Stimulated activated CD4-positive, alpha-beta T cell treated with anti-CD3 and anti-CD28 coated beads, Interleukin-15, amount 100 ng/mL, for 1 hour (primary cell): ENCODE results near the gene INSM1.

Source experiments
- DNase-seq, 2 donors: peaks; one replicate each; pipeline ENCODE4 v3.0.0-alpha.2; 2020; ENCODE audit warnings: low read depth in 1 of 2, low spot score in 1 of 2

Gene INSM1

DNA sequence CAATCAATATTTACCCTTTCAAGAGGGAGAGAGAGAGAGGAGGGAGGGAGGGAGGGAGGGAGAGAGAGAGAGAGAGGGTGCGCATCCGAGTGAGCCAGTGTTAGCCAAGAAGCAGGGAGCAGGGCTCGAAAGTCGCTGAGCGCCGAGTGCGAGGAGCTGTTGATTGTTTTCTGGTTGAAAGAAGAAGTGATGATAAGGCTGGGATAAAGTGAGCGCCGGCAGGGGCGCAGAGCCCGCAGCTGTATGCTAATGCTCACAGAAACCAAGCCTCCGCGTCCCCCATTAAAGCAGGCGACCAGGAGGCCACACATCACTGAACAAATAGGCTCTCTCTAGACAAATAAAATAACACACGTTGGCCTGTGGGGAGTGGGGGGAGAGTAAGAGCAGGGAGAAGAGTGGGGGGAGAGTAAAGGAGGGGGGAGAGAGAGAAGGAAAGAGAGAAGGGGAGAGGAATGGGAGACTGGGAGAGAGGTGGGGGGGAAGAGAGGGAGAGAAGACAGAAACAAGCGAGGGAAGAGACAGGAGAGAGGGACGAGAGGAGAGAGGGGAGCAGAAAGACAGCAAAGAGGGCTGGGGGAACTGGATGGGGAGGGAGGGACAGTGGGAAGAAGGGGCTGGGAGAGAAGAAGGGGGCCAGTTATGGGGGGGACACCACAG, 5.0 kb upstream of the INSM1 start:
- no peak for DNase-seq

DNA sequence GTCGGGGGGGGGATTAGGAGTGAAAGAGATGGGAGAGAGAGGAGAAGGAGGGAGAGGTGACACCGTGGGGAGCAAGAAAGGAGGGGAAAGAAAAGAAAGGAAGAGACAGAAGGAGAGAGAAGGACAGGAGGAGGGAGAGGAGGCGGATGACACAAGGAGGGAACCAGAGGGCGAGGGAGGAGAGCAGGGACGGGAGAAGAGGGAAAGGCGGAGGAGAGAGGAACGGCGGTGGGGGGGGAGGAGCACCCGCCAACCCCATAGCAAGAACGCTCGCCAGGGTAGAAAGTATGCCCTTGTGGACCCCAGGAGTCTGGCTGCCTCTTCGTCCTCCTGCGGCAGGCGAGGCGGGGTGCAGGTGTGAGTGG, 4.5 kb upstream of the INSM1 start:
- no peak for DNase-seq

DNA sequence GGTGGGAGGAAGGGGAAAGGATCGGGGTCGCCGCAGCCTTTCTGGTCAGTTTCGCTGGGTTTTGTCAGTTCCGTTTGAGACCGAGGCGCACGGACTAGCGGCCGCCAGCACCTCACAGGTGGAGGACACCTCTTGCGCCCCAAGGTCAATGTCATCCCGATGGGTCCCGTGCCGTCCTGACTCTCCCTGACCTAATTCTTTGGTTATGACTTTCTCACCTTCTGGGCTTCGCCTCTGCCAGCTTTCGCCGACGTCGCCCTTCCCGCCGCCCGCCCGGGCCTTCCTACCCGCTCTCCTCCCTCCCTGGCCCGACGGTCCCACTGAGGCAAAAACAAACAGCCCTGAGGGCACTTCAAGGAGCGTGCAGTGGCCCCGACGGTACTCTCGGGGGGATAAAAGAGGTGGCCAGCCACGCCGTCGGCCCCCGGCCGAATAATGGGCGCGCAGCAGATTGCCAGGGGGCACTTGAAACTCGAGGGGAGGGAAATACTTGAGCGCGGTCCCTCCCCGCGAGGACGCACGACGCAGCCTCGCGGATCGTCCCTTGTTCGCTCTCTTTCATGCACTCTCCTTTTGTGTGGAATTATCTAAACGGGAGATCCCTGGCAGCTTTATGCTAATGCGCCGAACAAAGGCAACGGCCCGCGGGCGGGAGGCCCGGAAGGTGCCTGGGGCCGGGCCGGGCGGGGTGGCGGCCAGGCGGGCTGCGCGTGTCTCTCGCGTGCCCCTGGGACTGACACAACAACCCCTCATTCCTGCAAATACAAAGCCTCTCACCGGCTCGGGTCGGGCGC, 3.9 kb upstream of the INSM1 start:
- DNase-seq: no peak

DNA sequence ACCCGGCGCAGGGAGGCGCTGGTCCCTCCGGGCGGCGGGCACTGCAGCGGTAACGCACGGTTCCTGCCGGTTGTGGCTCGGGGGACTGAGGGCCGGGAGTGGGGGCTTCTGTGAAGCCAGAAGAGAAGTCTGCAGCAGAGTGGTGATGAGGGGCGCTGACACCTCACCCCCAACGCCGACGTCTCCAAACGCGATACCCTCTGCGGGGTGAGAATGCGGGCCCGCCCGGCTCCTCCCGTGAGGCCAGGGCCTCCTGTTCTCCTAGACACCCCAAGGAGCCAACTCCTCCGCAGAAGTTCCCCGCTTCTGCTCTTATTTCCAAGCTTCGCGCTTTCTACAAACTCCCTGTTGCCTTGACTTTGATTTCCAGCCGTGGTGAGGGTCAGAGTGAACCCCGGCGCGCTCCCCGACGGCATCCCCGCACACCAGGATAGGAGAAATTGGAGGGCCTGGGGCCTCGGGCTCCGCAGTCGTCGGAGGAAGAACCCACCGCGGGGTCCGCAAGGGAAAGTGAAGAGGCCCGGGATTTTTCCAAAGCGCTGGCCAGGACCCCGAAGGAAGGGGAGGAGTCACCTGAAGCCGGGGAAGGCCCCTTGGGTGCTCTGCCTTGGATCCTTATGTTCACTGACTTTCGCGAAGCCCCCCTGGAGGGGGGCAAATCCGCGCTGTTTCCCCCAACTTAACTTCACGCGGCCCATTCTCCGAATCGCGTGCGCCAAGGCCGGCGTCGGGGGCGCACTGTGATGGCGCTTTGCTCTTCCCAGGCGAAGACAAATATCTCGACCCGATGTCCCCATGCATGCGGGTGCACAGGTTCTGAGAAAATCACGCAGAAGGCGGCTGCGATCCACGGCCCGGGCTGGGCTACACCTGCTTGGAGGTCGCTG, 3.1 kb upstream of the INSM1 start:
- no peak for DNase-seq

DNA sequence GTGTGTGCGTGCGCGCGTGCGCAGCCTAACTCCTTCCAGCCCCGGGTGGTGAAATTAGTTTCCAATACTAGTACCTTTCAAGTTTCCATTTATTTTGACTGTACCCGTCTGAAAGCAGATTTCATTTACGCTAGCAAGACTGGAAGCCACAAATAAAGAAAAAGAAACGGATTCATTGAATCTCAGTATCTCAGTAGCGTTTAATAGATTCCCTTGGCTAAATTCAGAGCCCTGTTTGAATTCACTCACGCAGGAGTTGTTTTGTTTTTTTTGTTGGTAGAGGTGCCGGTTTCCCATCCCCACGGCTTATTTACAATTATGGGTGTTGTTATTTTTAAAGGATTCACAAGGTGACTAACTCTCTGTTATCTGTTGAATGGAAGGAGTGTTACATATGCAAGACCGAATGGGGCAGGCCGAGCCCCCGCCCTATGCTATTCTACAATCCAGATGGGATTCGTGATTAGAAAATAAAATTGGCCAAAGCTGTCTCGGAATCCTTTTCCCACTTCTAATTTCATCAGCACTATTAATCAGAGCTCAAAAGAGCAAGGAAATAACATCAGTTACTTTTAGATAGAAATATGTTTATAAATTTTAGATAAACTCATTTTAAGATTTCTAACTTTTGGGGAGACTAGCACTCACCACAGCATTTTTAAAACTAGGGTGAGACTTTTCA, 2.3 kb upstream of the INSM1 start:
- no peak for DNase-seq

DNA sequence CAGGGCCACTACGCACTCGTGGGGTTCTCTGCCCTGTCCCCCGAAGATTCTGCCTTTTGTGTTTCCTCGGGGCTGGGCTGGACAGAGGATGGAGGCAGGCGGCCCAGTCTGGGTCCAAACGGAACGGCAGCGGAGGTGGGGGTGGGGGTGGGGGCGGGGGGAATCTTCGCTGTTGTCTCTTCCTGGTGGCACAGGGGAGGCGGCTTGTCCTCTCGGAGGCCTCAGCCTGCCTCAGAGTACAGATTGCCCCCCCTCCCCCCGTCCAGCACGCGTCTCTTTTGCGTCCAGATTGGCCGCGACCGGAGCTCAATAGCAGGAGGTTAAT, 1.4 kb upstream of the INSM1 start:
- no peak for DNase-seq

DNA sequence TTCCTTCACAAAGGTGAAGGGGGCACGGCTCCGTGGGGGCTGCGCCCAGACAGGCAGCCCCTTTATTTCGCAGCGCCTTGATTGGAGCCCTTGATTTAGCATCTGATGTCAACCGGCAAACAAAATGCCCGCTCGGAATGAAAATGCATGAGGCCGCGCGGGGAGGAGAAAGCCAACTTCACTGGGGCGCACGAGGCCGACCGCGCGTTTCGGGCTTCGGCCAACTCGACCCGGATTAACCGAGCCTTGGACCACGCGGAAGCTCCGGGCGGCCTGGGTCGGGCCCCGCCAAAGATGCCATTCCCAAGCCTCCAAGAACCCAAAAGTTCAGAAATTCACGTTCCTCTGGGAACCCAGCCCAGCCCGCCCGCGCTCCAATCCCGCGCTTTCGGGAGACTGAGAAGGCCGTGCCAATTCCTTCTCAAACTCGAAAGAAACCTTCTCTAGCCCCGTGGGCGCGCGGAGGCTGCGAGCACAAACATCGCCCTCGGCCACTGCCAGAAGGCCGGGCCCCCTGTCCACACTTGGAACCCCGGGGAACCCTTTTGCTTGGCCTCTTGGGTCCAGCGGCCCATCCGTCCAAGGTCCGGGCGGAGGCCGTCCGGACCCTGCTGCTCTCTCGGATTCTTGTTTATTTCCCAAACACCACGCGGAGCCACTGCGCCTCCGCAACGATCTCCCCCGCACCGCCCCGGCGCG, 879 bp upstream of the INSM1 start:
- no peak for DNase-seq

DNA sequence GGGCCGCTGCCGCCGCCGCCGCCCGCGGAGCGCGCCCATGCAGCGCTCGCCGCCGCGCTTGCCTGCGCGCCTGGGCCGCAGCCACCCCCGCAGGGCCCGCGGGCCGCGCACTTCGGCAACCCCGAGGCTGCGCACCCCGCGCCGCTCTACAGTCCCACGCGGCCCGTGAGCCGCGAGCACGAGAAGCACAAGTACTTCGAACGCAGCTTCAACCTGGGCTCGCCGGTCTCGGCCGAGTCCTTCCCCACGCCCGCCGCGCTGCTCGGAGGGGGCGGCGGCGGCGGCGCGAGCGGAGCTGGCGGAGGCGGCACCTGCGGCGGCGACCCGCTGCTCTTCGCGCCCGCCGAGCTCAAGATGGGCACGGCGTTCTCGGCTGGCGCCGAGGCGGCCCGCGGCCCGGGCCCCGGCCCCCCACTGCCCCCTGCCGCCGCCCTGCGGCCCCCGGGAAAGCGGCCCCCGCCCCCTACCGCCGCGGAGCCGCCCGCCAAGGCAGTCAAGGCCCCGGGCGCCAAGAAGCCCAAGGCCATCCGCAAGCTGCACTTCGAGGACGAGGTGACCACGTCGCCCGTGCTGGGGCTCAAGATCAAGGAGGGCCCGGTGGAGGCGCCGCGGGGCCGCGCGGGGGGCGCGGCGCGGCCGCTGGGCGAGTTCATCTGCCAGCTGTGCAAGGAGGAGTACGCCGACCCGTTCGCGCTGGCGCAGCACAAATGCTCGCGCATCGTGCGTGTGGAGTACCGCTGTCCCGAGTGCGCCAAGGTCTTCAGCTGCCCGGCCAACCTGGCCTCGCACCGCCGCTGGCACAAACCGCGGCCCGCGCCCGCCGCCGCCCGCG, 730 bp downstream of the INSM1 start:
- no peak for DNase-seq

DNA sequence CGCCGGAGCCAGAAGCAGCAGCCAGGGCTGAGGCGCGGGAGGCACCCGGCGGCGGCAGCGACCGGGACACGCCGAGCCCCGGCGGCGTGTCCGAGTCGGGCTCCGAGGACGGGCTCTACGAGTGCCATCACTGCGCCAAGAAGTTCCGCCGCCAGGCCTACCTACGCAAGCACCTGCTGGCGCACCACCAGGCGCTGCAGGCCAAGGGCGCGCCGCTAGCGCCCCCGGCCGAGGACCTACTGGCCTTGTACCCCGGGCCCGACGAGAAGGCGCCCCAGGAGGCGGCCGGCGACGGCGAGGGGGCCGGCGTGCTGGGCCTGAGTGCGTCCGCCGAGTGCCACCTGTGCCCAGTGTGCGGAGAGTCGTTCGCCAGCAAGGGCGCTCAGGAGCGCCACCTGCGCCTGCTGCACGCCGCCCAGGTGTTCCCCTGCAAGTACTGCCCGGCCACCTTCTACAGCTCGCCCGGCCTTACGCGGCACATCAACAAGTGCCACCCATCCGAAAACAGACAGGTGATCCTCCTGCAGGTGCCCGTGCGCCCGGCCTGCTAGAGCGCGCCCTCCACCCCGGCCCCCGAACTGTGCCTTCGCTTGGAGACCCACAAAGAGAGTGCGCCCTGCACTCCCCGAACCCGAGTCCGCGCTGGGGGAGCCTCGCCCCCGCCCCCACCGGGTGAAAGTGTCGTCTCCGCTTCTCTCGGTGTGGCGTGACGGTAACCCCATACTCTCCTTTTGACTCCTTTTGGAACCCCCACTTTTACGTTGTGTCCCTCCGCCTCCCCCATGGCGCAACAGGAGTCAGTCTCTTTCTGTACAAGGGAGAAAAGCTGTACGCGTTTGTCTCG, 1.6 kb downstream of the INSM1 start:
- DNase-seq: no peak

DNA sequence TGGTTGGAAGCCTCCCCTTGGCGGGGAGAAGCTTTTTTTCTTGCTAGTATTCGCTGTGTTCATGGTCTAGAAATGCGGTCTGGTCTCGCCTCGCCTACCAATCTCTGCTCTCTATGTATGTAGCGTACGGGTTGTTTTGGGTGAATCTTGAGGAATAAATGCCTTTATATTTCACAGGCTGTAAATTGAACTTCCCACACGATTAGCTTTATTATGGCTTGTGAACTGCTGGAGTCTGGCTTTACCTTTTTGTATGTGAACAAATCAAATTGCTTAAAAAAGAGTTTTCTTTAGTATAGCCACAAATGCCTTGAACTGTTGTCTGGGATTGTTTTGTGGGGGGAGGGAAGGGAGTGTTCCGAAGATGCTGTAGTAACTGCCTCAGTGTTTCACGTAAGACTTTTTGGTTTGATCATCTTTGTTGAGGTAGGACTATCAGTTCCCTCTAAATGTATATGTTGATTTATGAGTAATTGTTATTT, 2.2 kb downstream of the INSM1 start:
- no peak for DNase-seq

DNA sequence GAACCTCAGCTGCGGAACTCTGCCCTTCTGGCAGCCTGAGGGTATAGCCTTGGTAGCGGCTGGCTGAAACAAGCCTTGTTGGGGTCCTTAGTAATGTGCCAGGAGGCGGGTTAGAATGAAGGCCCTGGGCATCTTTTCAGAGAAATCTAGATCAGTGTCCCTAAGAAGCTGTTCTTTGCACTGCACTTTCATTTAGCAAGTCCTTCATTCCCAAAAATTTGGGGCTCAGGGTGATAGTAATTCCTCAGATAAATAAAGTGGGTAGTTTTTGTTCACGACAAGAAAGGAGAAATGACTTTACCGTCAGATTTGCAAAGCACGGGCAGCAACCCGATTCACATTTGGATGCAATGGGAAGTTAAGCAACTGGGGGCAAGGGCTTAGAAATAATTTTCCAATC, 3.2 kb downstream of the INSM1 start:
- DNase-seq: no peak

DNA sequence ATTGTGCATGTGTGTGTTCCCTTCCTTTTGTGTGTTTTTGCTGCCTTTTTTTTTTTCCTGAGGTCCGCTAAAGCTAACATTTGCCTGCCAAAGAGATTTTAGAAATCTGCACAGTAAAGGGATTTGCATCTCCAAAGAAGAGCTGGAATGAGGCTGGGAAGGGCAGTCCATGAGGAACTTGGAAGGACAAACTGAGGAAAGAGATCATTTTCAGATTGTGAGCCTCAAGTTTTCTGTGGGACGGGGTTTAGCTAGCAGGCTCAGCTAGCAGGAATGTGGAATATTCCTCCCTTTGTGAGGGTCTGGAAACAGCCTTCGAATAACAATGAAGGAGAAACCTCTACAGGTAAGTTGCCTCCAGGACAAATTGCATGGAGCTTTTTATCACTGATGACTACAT, 3.8 kb downstream of the INSM1 start:
- DNase-seq: no peak

DNA sequence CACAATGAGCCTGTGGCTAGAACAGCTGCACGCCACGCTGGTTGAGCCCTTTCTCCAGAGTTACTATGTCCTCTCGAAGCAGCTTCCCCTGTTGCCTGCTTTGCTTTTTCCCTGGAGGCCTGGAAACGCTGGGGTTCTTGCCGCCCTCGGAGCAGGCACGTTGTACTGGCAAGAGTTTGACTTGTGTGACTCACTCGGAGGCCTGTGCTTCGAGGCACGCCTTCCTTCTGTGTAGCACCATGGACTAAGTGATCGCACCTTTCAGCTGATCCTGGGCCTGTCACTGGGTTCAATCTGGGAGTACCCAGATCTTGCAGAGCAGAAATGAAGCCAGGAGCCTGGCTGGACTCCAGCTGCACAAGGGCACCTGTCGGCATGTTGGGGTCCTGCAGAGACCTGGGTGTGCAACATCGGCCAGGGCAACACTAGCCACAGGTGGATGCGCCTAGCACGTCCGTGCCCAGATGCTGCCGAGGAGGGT, 5.2 kb downstream of the INSM1 start:
- no peak for DNase-seq

DNA sequence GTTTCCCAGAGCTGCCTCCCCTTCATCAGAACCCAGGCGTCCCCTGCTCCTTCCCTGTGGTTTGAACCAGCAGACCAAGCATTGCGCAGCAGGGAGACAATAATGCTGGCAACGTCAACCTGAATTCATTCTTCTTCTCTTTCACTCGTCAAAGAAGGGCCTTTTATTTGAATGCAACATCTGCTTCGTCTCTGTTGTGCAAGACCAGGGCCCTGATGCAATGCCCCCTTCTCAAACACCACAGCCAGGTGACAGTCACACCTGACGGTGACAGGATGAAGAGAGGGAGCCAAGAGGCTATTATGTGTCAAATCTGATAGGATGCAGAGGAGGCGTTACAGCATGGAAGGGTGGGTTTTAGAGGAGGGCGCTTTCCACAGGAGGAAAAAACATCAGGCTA, 8.0 kb downstream of the INSM1 start:
- no peak for DNase-seq

DNA sequence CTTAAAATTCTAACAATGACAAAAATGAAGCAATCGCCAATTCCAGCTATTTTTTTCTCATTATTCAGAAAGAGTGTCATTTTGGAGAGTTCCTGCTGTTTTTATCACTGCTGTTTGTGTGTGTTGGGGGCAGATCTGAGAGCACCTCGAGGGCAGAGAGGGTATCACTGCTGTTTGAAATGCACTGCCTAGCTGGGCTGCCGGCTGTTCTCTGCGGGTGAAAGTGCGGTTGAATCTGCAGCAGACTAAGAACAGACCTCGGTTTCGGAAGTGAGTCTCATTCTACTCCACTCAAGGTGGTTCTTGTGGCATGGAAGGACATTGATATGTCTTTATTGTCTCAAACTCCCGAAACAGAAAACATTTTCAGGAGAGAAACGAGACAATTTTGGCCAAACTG, 18.3 kb downstream of the INSM1 start:
- DNase-seq: no peak

DNA sequence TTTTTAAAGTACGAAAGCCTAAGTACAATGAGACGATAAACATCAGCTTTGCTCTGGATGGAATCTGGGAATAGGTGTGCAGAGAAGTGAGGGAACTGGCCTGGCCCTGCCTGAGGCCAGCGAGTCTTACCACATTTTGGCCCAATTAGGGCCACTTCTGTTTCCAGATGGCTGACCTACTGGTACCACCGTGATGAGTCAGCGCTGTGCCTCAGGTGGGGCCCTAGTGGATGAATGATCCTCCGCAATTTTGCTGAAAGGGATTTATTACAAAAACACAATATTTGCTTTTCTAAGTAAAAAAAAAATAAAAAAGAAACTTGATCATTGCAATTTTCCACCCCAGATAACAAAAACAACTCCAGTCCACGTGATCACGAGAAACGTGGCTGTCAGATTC, 22.5 kb downstream of the INSM1 start:
- DNase-seq: no peak

DNA sequence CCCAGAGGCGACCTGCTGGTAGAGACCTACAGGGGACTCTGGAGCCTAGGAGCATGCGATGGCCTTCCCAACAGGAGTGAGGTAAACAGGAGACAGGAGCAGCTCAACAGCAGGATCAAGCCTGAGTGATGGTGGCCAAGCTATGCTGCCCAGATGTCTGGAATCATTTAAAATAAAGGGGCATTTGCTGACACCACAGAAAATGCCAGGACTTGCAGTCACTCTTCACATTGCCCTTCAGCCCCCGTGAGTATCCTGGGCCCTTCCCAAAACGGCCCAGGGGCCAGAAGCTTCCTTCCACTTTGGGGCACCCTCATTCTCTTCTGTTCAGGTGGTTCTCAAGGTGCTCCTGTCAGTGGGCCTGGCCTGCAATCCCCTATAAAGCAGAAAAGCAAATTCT, 23.2 kb downstream of the INSM1 start:
- DNase-seq: no peak

DNA sequence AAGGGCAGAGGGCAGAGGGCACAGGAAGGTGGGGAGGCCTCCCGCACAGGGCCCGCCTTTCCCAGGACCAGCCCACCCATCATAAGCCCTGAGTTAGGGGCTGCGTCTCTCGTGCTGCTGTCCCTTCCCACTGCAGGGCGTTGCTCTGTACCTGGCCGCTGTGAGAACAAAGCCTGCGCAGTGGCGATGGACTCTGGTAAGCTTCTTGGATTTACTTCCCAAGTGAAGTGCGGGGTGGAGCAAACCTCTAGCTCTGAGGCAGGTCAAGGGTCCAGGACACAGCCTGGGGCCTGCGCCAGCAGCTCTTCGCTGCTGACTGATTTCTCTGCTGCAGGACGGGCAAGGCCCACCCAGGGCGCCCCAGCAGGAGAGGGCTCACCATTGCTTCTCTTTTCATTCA, 23.9 kb downstream of the INSM1 start:
- no peak for DNase-seq
